ENCODE results near the gene ABHD4.
A peak's percentile ranks its signal among the peaks of the same experiment; 100 is the strongest.
"Not testable (repeated sequence)": the region's sequence is repeated elsewhere in the genome, so short reads cannot be mapped to it uniquely, and the experiment has no call there.

ABHD4 gene

GRCh38 chr14:22615765-22616164, 17.7 kb downstream of the ABHD4 start:
- H3K27ac Mint-ChIP-seq; ATAC-seq; H3K4me1 Mint-ChIP-seq; H3K9me3 Mint-ChIP-seq; H3K4me3 Mint-ChIP-seq; DNase-seq (ENCODE audit: low spot score in 2 of 2): not testable (repeated sequence)
- H3K36me3 Mint-ChIP-seq, result peaks cover 11% of the 10 kb centered on the region

GRCh38 chr14:22622255-22622654, 24.2 kb downstream of the ABHD4 start:
- Mint-ChIP-seq H3K4me3 (no peak overlapping the region), H3K36me3 (no peaks in the 10 kb centered on the region), H3K27ac (no peak overlapping the region), H3K9me3 (no peaks in the 10 kb centered on the region), H3K4me1 (no peaks in the 10 kb centered on the region)
- DNase-seq (ENCODE audit: low spot score in 2 of 2) (no peak), ATAC-seq (no peak)

- Mint-ChIP-seq H3K36me3 (no peaks in the 10 kb centered on the region), H3K4me3 (no peak overlapping the region), H3K4me1 (no peaks in the 10 kb centered on the region), H3K27ac (no peak overlapping the region), H3K9me3 (no peaks in the 10 kb centered on the region)
- DNase-seq (ENCODE audit: low spot score in 2 of 2), result no peak
- no peak for ATAC-seq
These were observed 24.9 kb downstream of the ABHD4 start for GRCh38 chr14:22623047-22623446.

- H3K4me1 Mint-ChIP-seq, result no peaks in the 10 kb centered on the region
- H3K4me3 Mint-ChIP-seq, result no peak overlapping the region
- no peaks in the 10 kb centered on the region for H3K36me3 Mint-ChIP-seq
- ATAC-seq (no peak), DNase-seq (ENCODE audit: low spot score in 2 of 2) (no peak)
- H3K9me3 Mint-ChIP-seq, result peaks cover 3% of the 10 kb centered on the region
- no peak overlapping the region for H3K27ac Mint-ChIP-seq
These were observed 28.5 kb downstream of the ABHD4 start for GRCh38 chr14:22626590-22626989.

- H3K9me3 Mint-ChIP-seq, result peaks cover 3% of the 10 kb centered on the region
- no peak overlapping the region for H3K4me3 Mint-ChIP-seq
- H3K27ac Mint-ChIP-seq, result no peak overlapping the region
- no peaks in the 10 kb centered on the region for H3K36me3 Mint-ChIP-seq
- H3K4me1 Mint-ChIP-seq, result no peaks in the 10 kb centered on the region
- no peak for DNase-seq (ENCODE audit: low spot score in 2 of 2)
- no peak for ATAC-seq
These were observed 29.6 kb downstream of the ABHD4 start for GRCh38 chr14:22627506-22628263.

GRCh38 chr14:22629361-22629760, 31.3 kb downstream of the ABHD4 start:
- DNase-seq (ENCODE audit: low spot score in 2 of 2) (no peak), ATAC-seq (no peak)
- H3K4me1 Mint-ChIP-seq, result peaks cover 5% of the 10 kb centered on the region
- H3K4me3 Mint-ChIP-seq, result no peak overlapping the region
- no peaks in the 10 kb centered on the region for H3K36me3 Mint-ChIP-seq
- H3K27ac Mint-ChIP-seq, result no peak overlapping the region
- peaks cover 3% of the 10 kb centered on the region for H3K9me3 Mint-ChIP-seq

- Mint-ChIP-seq H3K36me3 (no peaks in the 10 kb centered on the region), H3K27ac (no peak overlapping the region), H3K4me3 (no peak overlapping the region), H3K9me3 (peaks cover 3% of the 10 kb centered on the region), H3K4me1 (peaks cover 7% of the 10 kb centered on the region)
- ATAC-seq, result no peak
- DNase-seq (ENCODE audit: low spot score in 2 of 2), result no peak
These were observed 32.0 kb downstream of the ABHD4 start for GRCh38 chr14:22630066-22630465.

GRCh38 chr14:22630486-22630885, 32.4 kb downstream of the ABHD4 start:
- Mint-ChIP-seq H3K9me3 (peaks cover 3% of the 10 kb centered on the region), H3K4me3 (no peak overlapping the region), H3K36me3 (no peaks in the 10 kb centered on the region), H3K27ac (no peak overlapping the region), H3K4me1 (peaks cover 7% of the 10 kb centered on the region)
- DNase-seq (ENCODE audit: low spot score in 2 of 2) (no peak), ATAC-seq (no peak)

GRCh38 chr14:22634233-22634900, 36.3 kb downstream of the ABHD4 start:
- H3K36me3 Mint-ChIP-seq, result no peaks in the 10 kb centered on the region
- H3K4me3 Mint-ChIP-seq, result no peak overlapping the region
- no peak overlapping the region for H3K27ac Mint-ChIP-seq
- ATAC-seq, result no peak
- H3K9me3 Mint-ChIP-seq, result peaks cover 3% of the 10 kb centered on the region
- peaks cover 7% of the 10 kb centered on the region for H3K4me1 Mint-ChIP-seq
- no peak for DNase-seq (ENCODE audit: low spot score in 2 of 2)

- not testable (repeated sequence) for H3K4me1 Mint-ChIP-seq; H3K9me3 Mint-ChIP-seq; H3K36me3 Mint-ChIP-seq; DNase-seq (ENCODE audit: low spot score in 2 of 2); H3K4me3 Mint-ChIP-seq; H3K27ac Mint-ChIP-seq; ATAC-seq
These were observed 37.9 kb downstream of the ABHD4 start for GRCh38 chr14:22635980-22636379.

- DNase-seq (ENCODE audit: low spot score in 2 of 2) (no peak), ATAC-seq (no peak)
- H3K4me3 Mint-ChIP-seq, result no peak overlapping the region
- H3K9me3 Mint-ChIP-seq, result no peaks in the 10 kb centered on the region
- no peak overlapping the region for H3K27ac Mint-ChIP-seq
- no peaks in the 10 kb centered on the region for H3K4me1 Mint-ChIP-seq
- H3K36me3 Mint-ChIP-seq, result no peaks in the 10 kb centered on the region
These were observed 42.1 kb downstream of the ABHD4 start for GRCh38 chr14:22640192-22640591.

GRCh38 chr14:22641846-22642245, 43.7 kb downstream of the ABHD4 start:
- Mint-ChIP-seq H3K4me3 (no peak overlapping the region), H3K9me3 (no peaks in the 10 kb centered on the region), H3K36me3 (no peaks in the 10 kb centered on the region), H3K27ac (no peak overlapping the region), H3K4me1 (no peaks in the 10 kb centered on the region)
- no peak for DNase-seq (ENCODE audit: low spot score in 2 of 2)
- no peak for ATAC-seq

GRCh38 chr14:22644305-22644635, 46.2 kb downstream of the ABHD4 start, which contains the start of gene OR6J1:
TSS of gene OR6J1 (minus strand) at chr14:22644352. CDS start at chr14:22634811, 9,541 bp downstream.
- no peak for ATAC-seq
- Mint-ChIP-seq H3K9me3 (no peaks in the 10 kb centered on the region), H3K27ac (no peak within 1 kb of the TSS), H3K36me3 (no peaks in the 10 kb centered on the region), H3K4me1 (no peaks in the 10 kb centered on the region), H3K4me3 (no peak within 1 kb of the TSS)
- no peak for DNase-seq (ENCODE audit: low spot score in 2 of 2)

- Mint-ChIP-seq H3K4me1 (no peaks in the 10 kb centered on the region), H3K27ac (peak overlapping the region; percentile 7), H3K36me3 (no peaks in the 10 kb centered on the region), H3K4me3 (no peak overlapping the region), H3K9me3 (no peaks in the 10 kb centered on the region)
- DNase-seq (ENCODE audit: low spot score in 2 of 2) (no peak), ATAC-seq (no peak)
These were observed 48.6 kb downstream of the ABHD4 start for GRCh38 chr14:22646570-22647254.

- Mint-ChIP-seq H3K9me3 (no peaks in the 10 kb centered on the region), H3K36me3 (no peaks in the 10 kb centered on the region), H3K4me1 (no peaks in the 10 kb centered on the region), H3K4me3 (no peak overlapping the region), H3K27ac (no peak overlapping the region)
- DNase-seq (ENCODE audit: low spot score in 2 of 2) (no peak), ATAC-seq (no peak)
These were observed 50.4 kb downstream of the ABHD4 start for GRCh38 chr14:22648506-22648905.
